Measurements from ENCODE around the gene KDM5B. TPM values are rescaled to one million over a fixed set of nuclear protein-coding genes. Genes with fewer than 3 reads are reported as not detected.

The KDM5B gene
- total RNA-seq, 1 experiment from 2014 or later = 86.7 TPM

DNA sequence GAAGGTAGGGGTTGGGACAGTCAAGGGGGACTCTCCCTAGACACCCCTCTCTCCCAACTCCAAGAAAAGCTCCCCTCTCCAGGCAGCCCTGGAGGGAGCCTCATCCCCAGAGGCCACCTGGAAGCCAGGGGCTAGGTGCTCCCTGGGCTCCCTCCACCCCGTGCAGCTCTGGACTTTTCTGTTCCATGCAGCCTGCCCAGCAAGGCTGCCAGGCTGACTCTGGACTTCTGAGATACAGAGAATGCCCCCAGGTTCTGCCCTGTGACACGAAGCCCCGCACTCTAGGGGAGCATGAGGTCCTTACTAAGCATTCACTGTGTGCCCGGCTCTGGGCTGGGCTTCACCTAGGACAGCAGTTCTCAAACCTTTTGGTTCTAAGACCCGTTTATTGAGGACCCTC, 108.2 kb downstream of the KDM5B start:
- no TSS peak for BruUV-seq (replicated peaks)
- H3K9me3 Mint-ChIP-seq (ENCODE audit: low read depth, unreplicated experiment) = no peaks in the 10 kb centered on the region
- TF ChIP-seq, protein P1, sequence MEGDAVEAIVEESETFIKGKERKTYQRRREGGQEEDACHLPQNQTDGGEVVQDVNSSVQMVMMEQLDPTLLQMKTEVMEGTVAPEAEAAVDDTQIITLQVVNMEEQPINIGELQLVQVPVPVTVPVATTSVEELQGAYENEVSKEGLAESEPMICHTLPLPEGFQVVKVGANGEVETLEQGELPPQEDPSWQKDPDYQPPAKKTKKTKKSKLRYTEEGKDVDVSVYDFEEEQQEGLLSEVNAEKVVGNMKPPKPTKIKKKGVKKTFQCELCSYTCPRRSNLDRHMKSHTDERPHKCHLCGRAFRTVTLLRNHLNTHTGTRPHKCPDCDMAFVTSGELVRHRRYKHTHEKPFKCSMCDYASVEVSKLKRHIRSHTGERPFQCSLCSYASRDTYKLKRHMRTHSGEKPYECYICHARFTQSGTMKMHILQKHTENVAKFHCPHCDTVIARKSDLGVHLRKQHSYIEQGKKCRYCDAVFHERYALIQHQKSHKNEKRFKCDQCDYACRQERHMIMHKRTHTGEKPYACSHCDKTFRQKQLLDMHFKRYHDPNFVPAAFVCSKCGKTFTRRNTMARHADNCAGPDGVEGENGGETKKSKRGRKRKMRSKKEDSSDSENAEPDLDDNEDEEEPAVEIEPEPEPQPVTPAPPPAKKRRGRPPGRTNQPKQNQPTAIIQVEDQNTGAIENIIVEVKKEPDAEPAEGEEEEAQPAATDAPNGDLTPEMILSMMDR (IDR thresholded peaks at IDR 0.05; ENCODE audit: unreplicated experiment) = no peak
- CTCF ChIA-PET = interaction anchor here (0.6 to 1.3 kb wide), 3 partner anchors 13 to 516 kb away, joined by 3 to 6 read pairs (median 4); no protein-coding TSS in a partner anchor
- intact Hi-C loops (cut with micrococcal nuclease; ENCODE audit: unreplicated experiment) = no loop called here
- no peaks in the 10 kb centered on the region for H3K4me1 Mint-ChIP-seq (ENCODE audit: low read depth, unreplicated experiment)
- DNase-seq = no peak
- H3K27me3 Mint-ChIP-seq (ENCODE audit: unreplicated experiment) = peaks cover 100% of the 10 kb centered on the region
- no peaks in the 10 kb centered on the region for H3K36me3 Mint-ChIP-seq (ENCODE audit: insufficient read depth, unreplicated experiment)
- no peak overlapping the region for H3K4me3 Mint-ChIP-seq (ENCODE audit: low read depth, unreplicated experiment)
- no peak overlapping the region for H3K27ac Mint-ChIP-seq (ENCODE audit: unreplicated experiment)

DNA sequence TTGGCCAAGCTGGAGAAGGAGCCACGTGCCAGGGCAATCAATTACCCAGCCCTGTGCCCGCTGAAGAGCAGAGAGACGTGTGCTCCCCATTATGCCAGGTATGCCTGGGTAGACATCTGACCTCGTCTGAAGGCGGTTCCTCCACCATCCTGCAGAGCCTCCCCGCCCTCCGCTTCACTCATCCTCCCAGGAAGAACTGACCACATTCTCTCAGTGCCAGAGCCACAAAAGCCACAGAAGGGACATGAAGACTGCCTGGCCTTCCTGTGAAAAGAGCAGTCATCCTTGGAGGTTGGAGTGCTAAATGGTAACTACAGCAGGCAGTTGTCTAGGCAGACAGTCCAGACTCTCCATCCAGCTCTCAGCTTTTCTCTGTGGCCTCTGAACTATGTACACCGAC, 109.9 kb downstream of the KDM5B start:
- Mint-ChIP-seq H3K27me3 (ENCODE audit: unreplicated experiment) (peaks cover 100% of the 10 kb centered on the region), H3K9me3 (ENCODE audit: low read depth, unreplicated experiment) (no peaks in the 10 kb centered on the region), H3K4me1 (ENCODE audit: low read depth, unreplicated experiment) (no peaks in the 10 kb centered on the region), H3K4me3 (ENCODE audit: low read depth, unreplicated experiment) (no peak overlapping the region), H3K27ac (ENCODE audit: unreplicated experiment) (no peak overlapping the region), H3K36me3 (ENCODE audit: insufficient read depth, unreplicated experiment) (no peaks in the 10 kb centered on the region)
- TF ChIP-seq, protein P1 (IDR thresholded peaks at IDR 0.05; ENCODE audit: unreplicated experiment) = no peak
- CTCF ChIA-PET = interaction anchor here (0.6 kb wide), 1 partner anchor 340 kb away, joined by 5 read pairs; no protein-coding TSS in a partner anchor
- intact Hi-C loops (cut with micrococcal nuclease; ENCODE audit: unreplicated experiment) = no loop called here
- no peak for DNase-seq
- BruUV-seq (replicated peaks) = no TSS peak

DNA sequence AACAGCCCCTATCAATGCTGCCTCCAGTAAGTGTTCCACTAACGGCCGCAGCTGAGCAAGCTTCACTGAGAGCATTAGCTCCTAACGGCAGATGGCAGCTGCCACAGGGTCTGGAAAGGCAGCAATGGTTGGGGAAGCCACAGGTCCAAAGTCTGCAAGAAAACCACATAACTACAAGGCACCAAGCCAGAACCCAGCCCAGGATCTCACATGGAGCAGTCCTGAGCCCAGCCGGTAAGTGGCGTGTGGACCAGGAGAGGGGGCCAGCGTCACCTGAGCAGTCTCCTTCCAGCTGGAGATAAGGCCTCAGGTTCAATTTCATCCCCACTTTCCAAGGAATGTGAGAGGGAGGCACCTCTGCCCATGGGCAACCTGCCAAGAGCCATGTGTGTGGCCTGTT, 111.2 kb downstream of the KDM5B start:
- CTCF ChIA-PET = interaction anchor here (0.6 to 0.7 kb wide), 2 partner anchors 36 to 317 kb away, joined by 3 to 4 read pairs; no protein-coding TSS in a partner anchor
- no peak overlapping the region for H3K4me3 Mint-ChIP-seq (ENCODE audit: low read depth, unreplicated experiment)

DNA sequence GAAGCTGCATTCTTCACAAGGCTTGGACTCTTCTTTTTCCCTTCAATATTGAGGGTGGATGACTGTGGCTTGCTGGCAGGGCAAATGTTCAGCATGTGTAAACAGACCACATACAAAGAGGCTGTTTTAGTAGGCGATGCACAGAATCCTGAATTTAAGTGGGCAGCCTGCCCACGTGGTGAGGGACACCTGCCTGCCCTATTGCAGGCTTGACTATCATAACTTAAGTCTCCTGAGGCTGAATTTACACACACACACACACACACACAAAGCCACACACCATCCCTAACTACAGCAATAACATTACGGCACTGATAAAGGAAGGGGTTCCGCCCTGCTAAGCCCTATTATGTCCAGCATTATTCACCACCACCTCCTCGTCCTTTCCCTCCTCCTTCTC, 113.9 kb downstream of the KDM5B start:
- intact Hi-C loops (cut with micrococcal nuclease; ENCODE audit: unreplicated experiment) = no loop called here
- Mint-ChIP-seq H3K27ac (ENCODE audit: unreplicated experiment) (no peak overlapping the region), H3K4me3 (ENCODE audit: low read depth, unreplicated experiment) (no peak overlapping the region), H3K4me1 (ENCODE audit: low read depth, unreplicated experiment) (no peaks in the 10 kb centered on the region), H3K36me3 (ENCODE audit: insufficient read depth, unreplicated experiment) (no peaks in the 10 kb centered on the region), H3K9me3 (ENCODE audit: low read depth, unreplicated experiment) (no peaks in the 10 kb centered on the region), H3K27me3 (ENCODE audit: unreplicated experiment) (peaks cover 100% of the 10 kb centered on the region)
- CTCF ChIA-PET = interaction anchor here (0.6 kb wide), 1 partner anchor 25 kb away, joined by 5 read pairs; no protein-coding TSS in a partner anchor
- BruUV-seq (replicated peaks) = no TSS peak
- TF ChIP-seq, protein P1 (IDR thresholded peaks at IDR 0.05; ENCODE audit: unreplicated experiment) = no peak
- no peak for DNase-seq

More for the DNA sequence above, 111.2 kb downstream of the KDM5B start:
- no peaks in the 10 kb centered on the region for H3K9me3 Mint-ChIP-seq (ENCODE audit: low read depth, unreplicated experiment)
- BruUV-seq (replicated peaks) = no TSS peak
- intact Hi-C loops (cut with micrococcal nuclease; ENCODE audit: unreplicated experiment) = no loop called here
- H3K4me1 Mint-ChIP-seq (ENCODE audit: low read depth, unreplicated experiment) = no peaks in the 10 kb centered on the region
- no peaks in the 10 kb centered on the region for H3K36me3 Mint-ChIP-seq (ENCODE audit: insufficient read depth, unreplicated experiment)
- no peak overlapping the region for H3K27ac Mint-ChIP-seq (ENCODE audit: unreplicated experiment)
- DNase-seq = peak; percentile 28
- H3K27me3 Mint-ChIP-seq (ENCODE audit: unreplicated experiment) = peaks cover 100% of the 10 kb centered on the region
- TF ChIP-seq, protein P1 (IDR thresholded peaks at IDR 0.05; ENCODE audit: unreplicated experiment) = no peak
